ENCODE results near the gene GSE1.

The GSE1 gene

DNA sequence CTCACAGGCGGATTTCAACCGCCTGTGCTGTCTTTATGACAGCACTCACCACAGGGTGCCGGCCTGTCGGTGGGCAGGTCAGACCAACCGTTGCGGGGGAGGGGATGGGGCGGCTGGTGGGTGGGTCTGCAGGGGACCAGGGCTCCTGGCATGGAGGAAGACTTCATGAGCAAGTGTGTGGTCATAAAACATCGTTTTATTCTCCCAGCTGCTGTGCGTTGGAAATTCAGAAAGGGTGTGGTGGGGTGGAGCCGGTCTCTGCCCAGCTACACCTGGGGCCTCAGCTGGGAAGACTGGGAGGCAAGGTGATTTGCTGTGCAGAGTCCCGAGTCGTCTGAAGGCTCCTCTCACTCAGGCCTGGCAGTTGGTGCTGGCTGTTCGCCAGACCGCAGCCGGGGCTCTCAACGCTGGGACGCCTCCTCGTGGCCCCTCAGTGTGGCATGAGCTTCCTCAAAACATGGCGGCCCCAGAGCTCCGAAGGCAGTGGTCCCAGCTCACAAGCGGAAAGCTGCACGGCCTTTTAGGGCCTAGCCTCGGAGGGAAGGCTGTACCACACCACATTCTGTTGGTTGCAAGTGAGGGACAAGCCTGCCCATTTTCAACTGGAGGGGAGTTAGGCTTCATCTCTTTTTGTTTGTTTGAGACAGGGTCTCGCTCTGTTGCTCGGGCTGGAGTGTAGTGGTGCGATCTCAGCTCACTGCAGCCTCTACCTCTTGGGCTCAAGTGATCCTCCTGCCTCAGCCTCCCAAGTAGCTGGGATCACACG lies 45.8 kb upstream of the GSE1 start:
- no peak for DNase-seq (ENCODE audit: low spot score)
- TF ChIP-seq, protein P1, sequence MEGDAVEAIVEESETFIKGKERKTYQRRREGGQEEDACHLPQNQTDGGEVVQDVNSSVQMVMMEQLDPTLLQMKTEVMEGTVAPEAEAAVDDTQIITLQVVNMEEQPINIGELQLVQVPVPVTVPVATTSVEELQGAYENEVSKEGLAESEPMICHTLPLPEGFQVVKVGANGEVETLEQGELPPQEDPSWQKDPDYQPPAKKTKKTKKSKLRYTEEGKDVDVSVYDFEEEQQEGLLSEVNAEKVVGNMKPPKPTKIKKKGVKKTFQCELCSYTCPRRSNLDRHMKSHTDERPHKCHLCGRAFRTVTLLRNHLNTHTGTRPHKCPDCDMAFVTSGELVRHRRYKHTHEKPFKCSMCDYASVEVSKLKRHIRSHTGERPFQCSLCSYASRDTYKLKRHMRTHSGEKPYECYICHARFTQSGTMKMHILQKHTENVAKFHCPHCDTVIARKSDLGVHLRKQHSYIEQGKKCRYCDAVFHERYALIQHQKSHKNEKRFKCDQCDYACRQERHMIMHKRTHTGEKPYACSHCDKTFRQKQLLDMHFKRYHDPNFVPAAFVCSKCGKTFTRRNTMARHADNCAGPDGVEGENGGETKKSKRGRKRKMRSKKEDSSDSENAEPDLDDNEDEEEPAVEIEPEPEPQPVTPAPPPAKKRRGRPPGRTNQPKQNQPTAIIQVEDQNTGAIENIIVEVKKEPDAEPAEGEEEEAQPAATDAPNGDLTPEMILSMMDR (IDR thresholded peaks at IDR 0.05) = no peak
- no peak overlapping the region for H3K27ac ChIP-seq
- H3K4me3 ChIP-seq = no peak overlapping the region

- TF ChIP-seq, protein P1 (IDR thresholded peaks at IDR 0.05) = no peak
- peak overlapping the region in 1 of 2 donors; percentile 48 for H3K27ac ChIP-seq
- no peak for DNase-seq (ENCODE audit: low spot score)
- H3K4me3 ChIP-seq = no peak overlapping the region
Measured at GRCh38 chr16:85567935-85568334, 45.2 kb upstream of the GSE1 start.

GRCh38 chr16:85568519-85568918 lies 44.6 kb upstream of the GSE1 start:
- TF ChIP-seq, protein P1 (IDR thresholded peaks at IDR 0.05) = no peak
- Histone ChIP-seq H3K27ac (peak overlapping the region in 1 of 2 donors; percentile 48), H3K4me3 (no peak overlapping the region)
- no peak for DNase-seq (ENCODE audit: low spot score)

DNA sequence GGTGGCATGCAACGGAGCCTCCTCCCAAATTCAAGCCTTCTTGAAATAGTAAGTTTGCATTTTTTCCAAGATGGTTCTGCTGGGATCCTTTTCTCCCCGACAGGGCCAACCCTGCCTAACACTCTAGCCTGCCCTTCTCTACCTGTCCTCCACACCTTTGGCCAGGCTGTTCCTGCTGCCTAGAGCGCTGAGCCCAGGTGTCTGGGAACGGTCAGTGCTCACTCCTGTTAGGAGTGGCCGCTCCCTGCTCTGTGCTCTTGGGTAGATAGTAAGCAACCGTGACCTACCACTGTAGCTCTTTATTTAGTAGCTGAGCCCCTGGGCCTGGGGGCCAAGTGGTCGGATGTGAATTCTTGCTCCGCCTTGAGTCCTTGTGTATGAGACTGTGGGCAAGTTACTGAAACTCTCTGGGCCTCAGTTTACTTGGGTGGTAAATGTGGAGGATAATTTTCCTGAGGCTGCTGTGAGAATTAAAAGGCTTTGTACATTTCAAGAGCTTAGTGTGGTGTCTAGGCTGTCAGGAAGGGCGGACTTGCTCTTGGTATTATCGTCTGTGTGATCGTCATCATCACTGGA lies 44.0 kb upstream of the GSE1 start:
- TF ChIP-seq, protein P1 (IDR thresholded peaks at IDR 0.05) = no peak
- no peak for DNase-seq (ENCODE audit: low spot score)
- no peak overlapping the region for H3K27ac ChIP-seq
- no peak overlapping the region for H3K4me3 ChIP-seq

- Histone ChIP-seq H3K4me3 (no peak overlapping the region), H3K27ac (peak overlapping the region in 1 of 2 donors; percentile 35)
- no peak for DNase-seq (ENCODE audit: low spot score)
- TF ChIP-seq, protein P1 (IDR thresholded peaks at IDR 0.05) = no peak
Measured at GRCh38 chr16:85569615-85570212, 43.4 kb upstream of the GSE1 start.

GRCh38 chr16:85570213-85570734 lies 42.8 kb upstream of the GSE1 start:
- H3K4me3 ChIP-seq = no peak overlapping the region
- H3K27ac ChIP-seq = peak overlapping the region in 1 of 2 donors; percentile 35
- DNase-seq (ENCODE audit: low spot score) = no peak
- TF ChIP-seq, protein P1 (IDR thresholded peaks at IDR 0.05) = no peak

All from coronary artery (tissue), 2 donors.